GM11168 (cell line): Measurements from ENCODE around the gene MCHR2.
"Not testable (repeated sequence)": the region's sequence is repeated elsewhere in the genome, so short reads cannot be mapped to it uniquely, and the experiment has no call there.

Experiments
- in situ Hi-C: fragments of 300-500 bp; cut with MboI; formaldehyde crosslinking; loops from one replicate; pipeline ENCODE4 v1.12.0; 2022; ENCODE audit warnings: low sequenced_read_pairs; ENCODE audit not compliant: unreplicated experiment

MCHR2 gene, protein sequence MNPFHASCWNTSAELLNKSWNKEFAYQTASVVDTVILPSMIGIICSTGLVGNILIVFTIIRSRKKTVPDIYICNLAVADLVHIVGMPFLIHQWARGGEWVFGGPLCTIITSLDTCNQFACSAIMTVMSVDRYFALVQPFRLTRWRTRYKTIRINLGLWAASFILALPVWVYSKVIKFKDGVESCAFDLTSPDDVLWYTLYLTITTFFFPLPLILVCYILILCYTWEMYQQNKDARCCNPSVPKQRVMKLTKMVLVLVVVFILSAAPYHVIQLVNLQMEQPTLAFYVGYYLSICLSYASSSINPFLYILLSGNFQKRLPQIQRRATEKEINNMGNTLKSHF

DNA sequence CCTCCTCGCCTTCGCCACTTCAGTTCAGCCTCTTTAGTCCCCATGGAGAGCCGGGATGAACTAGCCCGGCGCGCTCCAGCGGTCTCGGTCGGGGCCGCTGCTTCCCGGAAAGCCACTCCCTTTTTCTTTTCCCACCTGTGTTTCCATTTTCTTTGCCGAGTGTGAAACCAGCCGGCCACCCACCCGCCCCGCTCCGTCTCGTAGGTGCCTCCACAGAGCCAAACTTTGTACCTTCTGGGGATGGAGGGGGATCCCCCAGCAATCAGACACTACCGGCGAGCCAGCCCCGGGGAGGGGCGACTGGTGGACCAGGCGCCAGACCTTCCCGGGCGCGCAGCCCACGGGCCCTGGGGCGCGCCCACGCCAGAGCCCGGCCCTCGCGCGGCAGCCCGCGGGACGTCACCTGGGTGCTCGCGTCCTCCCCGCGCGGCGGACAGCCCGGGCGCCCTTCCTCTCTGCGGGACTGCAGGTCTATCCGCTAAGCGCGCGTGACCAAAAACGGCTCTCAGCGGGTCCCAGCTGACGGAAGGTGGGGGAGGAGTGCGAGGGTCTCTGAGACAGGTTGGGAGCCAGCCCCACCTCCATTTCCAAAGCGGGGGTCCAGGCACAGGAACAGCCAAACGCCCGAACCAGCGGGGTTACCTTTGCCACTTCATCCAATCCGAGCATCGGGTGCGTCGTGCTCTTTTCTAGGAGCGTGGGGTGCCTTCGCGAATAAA lies at the start of gene MCHR2:
TSS of gene MCHR2 (minus strand) at position 691 of the 719 bp plus-strand sequence. CDS start 38,076 bp downstream, outside the sequence.
- in situ Hi-C loops: no loop called here

DNA sequence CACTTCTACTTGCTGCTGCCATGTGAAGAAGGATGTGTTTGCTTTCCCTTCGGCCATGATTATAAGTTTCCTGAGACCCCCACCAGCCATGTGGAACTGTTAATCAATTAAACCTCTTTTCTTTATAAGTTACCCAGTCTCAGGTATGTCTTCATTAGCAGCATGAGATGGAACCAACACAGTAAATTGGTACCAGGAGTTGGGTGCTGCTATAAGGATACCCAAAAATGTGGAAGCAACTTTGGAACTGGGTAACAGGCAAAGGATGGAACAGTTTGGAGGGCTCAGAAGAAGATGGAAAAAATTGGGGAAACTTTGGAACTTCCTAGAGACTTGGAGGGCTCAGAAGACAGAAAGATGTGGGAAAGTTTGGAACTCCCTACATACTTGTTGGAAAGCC lies 44.5 kb upstream of the MCHR2 start:
- in situ Hi-C loops: not testable (repeated sequence)

DNA sequence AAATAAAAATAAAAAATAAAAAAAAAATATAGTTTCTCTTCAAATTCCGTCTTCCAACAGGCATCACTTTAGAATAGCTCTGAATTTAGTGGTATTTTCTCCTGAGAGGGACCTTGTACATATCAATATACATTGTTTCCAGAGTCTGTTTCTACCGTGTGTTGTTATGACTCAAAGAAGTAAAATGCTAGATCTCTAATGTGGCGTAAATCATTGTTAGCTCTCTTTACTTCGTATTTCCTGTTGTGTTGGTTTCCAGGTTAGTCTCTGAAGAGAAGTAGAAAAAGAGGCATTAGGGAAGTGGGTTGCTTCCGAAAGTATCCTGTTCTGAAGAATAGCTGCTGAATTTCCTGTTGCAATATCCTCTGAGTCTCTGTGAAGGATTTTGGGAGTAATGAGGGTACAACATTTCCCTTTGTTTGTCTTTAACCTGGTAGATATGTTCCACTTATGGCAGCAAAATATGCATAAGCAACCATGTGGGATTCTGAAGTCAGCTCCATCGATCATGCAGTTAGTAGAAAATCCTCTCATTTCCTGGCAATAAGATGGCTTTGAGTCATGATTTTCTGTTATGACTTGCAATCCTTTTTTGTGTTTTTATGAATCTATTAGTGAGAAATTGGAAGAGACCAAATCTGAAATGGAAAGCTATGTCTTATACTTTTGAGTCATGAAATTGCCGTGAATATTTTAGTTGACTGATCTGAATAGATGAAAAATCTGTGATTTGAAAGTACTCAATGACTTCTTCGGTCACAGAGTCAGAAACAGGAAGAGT lies 42.0 kb upstream of the MCHR2 start:
- in situ Hi-C loops: no loop called here

- in situ Hi-C loops: no loop called here
These were observed 29.8 kb upstream of the MCHR2 start for GRCh38 chr6:100023798-100024197.

- in situ Hi-C loops: no loop called here
These were observed 28.8 kb upstream of the MCHR2 start for GRCh38 chr6:100022847-100023246.

DNA sequence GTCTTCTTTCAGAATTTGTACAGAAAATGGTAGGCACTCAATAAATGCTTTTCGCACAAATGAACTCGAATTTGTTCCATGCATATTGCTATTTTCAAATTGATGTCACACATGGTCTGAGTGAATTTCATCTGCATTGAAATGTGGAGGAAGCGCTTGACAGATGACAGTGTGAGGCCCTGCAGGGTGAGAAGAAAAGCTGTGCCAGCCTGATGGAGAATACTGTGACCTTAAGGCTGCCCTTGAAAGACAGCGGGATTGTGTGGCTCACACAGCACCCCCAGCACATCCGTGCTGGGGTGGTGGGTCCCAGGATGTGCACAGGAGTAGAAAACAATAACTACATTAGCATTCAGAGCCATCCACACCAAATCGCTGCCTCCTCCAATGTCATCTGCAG lies 14.8 kb upstream of the MCHR2 start:
- in situ Hi-C loops: no loop called here

DNA sequence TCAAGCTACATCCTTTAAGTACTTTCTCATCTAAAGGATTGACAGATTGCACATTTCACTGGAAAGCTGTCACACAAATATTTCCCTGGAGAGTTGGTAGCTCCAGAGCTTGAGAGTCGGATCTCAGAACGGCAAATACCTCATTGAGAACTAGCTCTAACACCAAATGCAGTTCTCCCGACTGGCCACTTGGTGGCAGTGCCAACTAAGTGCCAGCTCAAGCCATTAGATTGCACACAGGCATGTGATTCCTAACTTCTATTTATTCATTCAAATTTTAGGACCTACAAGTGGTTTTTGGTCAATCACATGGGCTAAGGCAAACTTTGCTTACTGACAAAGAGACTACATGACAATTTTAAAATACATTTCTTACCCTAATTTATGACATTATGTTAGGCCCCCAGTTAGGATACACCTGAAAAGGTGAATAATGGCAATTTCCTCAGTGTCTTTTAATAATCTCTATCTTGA lies 7.9 kb upstream of the MCHR2 start:
- in situ Hi-C loops: no loop called here

- in situ Hi-C loops: no loop called here
These were observed 3.1 kb upstream of the MCHR2 start for GRCh38 chr6:99997141-99997540.

DNA sequence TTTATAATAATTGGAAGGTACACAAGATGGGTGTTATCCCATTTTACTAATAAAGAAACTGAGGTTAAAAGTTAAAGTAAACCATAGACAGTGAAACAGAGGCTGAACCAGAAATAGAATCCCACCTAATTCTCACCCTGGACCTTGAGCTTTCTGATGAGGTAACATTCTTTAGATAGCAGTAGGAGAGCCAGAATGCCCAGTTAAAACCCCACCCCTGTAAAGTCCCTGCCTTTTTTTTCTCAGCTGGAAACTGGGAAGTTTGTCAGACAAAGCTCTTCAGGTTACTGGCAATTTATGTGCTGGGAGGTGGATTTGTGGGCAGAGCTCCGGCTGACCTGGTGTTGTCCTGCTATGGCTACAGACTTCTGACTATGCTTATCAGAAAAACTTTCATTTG lies 1.9 kb upstream of the MCHR2 start:
- in situ Hi-C loops: no loop called here

GRCh38 chr6:99993146-99993532 lies 884 bp downstream of the MCHR2 start:
- in situ Hi-C loops: no loop called here

- in situ Hi-C loops: no loop called here
These were observed 2.1 kb downstream of the MCHR2 start for GRCh38 chr6:99991955-99992354.

GRCh38 chr6:99980741-99981140 lies 13.3 kb downstream of the MCHR2 start:
- in situ Hi-C loops: no loop called here

DNA sequence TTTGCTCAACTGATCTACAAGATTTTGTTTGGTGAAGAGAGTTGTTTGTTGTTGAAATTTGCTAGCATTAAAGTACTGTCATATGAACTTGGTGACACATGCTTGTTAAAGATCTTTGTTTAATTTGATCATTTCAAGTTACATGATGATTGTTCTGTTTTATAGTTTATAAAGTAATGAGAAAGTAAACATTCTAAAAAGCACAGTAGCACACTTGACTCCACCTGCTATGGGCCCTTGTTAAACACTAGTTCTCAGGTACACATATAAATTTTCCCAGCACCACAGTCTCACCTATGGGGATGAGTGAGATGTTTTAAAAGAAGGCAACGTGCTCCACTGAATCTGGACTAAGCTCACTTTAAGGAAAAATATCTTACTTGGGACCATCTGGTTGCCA lies 14.1 kb downstream of the MCHR2 start:
- in situ Hi-C loops: no loop called here

DNA sequence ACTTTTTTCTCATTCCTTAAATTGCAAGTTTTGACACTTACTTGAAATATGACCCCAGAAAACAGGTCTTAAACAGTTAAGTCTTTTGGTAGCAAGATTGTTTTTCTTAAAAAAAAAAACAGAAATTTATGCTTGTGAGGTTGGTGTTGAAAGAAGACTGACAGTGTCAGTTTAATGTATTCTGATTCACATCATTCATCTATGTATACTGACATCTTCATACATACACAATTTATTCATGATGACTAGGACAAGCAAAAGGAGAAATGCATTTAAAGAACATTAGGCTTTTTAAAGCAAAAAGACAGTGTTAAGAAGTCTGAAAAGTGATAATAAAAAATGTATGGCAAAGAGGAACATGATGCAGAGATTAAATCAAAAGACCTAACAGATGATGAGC lies 27.0 kb downstream of the MCHR2 start:
- in situ Hi-C loops: no loop called here

- in situ Hi-C loops: no loop called here
These were observed 34.0 kb downstream of the MCHR2 start for GRCh38 chr6:99960027-99960426.

- in situ Hi-C loops: no loop called here
These were observed 42.8 kb downstream of the MCHR2 start for GRCh38 chr6:99951016-99951805.

DNA sequence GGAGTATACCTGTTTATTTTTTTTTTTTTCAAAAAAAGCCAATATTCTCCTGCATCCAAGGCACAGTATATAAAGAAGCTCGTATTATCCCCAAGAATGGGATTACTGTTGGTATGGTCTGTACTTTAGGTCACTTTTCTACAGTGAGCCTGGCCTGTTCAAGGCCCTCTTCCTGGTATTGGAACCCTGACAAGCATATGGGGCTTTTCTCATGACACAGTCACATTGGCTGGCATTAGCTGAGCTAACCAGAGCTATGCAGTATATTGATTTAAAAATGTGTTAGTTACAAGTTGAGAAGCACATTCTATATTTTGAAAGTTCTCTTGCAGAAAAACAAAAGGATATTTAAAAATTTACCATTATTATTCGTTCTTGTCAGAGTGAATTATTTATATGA lies 48.0 kb downstream of the MCHR2 start:
- in situ Hi-C loops: no loop called here

DNA sequence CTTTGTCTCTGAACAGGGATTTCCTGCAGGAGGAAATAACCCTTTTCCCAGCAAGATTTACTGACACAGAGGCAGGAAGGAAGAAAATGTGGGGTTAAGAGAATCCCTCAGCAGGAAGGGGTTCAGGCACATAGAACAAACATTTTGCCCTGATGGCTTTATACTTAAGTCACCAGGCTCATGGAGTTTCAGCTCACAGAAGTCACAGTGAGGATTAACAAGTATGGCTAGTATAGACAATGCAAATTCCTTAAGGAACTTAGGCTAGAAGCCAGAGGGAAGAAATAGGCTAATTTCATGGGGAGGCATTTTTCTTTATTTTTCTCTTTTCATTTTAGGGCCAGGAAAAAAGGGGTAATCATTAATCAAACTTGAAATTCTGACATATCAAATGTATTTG lies 50.2 kb downstream of the MCHR2 start:
- in situ Hi-C loops: no loop called here

DNA sequence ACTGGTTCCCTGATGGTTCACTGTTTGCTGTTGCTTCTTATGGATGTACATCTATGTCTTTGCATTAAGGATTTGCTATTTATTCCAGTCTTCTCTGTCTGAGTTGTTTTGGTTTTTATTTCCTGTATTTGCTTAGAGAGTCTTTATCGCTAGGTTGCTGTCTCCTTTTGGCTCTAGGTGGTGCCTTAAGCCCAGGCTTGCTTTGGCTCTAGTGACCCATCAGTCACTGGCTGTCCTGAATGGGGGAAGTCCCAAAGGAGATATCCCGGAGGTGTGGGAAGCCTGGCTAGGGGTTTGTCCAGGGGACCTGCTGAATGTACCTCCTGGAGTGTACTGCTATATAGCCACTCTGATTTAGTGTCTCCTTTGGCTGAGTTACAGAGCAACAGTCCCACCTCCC lies 53.4 kb downstream of the MCHR2 start:
- in situ Hi-C loops: no loop called here

DNA sequence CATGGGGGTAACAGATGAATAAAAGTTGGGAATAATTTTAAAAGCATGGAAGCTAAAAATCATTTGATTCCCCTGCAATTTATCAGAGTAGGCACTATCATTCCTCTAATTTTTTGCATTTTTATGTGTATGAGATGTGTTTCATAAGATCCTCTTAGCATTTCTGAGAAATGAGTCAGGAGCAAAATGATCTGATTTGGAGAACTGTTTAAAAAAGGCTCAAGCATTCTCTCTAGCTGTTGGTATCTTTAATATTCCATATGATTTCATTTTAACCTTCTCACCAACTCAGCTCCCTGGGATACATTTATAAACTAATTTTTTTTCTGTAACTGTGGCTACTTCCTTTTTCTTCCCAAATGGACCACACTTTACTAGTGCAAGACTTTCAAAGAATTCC lies 60.9 kb downstream of the MCHR2 start:
- in situ Hi-C loops: no loop called here
